ENCODE data around the gene RPS27A. TPM values are rescaled to one million over a fixed set of nuclear protein-coding genes. Genes with fewer than 3 reads are reported as not detected.

RPS27A gene
- total and polyA plus RNA-seq, 2 experiments from 2014 or later = 1,606 to 1,672 TPM

- TF ChIP-seq POLR2AphosphoS5 (IDR thresholded peaks at IDR 0.05; ENCODE audit: low read depth) (no peak), EZH2phosphoT487 (IDR thresholded peaks at IDR 0.05; ENCODE audit: unreplicated experiment) (no peak), ZNF462 (CRISPR knock-in tag; IDR thresholded peaks at IDR 0.05) (no peak), CREB1 (CRISPR knock-in tag; IDR thresholded peaks at IDR 0.05; ENCODE audit: low read depth) (no peak)
- peaks cover 47% of the 10 kb centered on the region for H3K36me3 Mint-ChIP-seq (ENCODE audit: low read depth)
- peak overlapping the region; percentile 75 for H3K4me2 ChIP-seq
- peak overlapping the region; percentile 99 for H3K27ac Mint-ChIP-seq
- H4K20me1 ChIP-seq (replicated peaks; ENCODE audit: insufficient read depth) = peaks cover 16% of the 10 kb centered on the region; the same call in 1 of the 2 replicates
- H3K9me3 Mint-ChIP-seq = no peaks in the 10 kb centered on the region; the same call in 2 of the 3 replicates
- H2AFZ ChIP-seq = no peak overlapping the region
- H3K27me3 Mint-ChIP-seq (ENCODE audit: insufficient read depth, low read depth, poor library complexity) = peaks cover 35% of the 10 kb centered on the region
- H3K36me3 ChIP-seq (ENCODE audit: insufficient read depth) = peaks cover 36% of the 10 kb centered on the region
- 0 out of 2 replicates have a peak, but pooled peaks cover 6% of the 10 kb centered on the region for H3K9me2 ChIP-seq (ENCODE audit: insufficient read depth)
- H3K27me3 ChIP-seq (ENCODE audit: insufficient read depth) = no peaks in the 10 kb centered on the region
- H3F3A ChIP-seq (replicated peaks; ENCODE audit: low read depth) = peaks cover 36% of the 10 kb centered on the region
- H3K4me3 ChIP-seq = peak overlapping the region; percentile 90
- DNase-seq (ENCODE audit: low spot score) = peak; percentile 32
- ATAC-seq = peak; percentile 54
- H3K27ac ChIP-seq (ENCODE audit: low read depth) = peak overlapping the region; percentile 89
- peaks cover 18% of the 10 kb centered on the region for H3K4me1 Mint-ChIP-seq
- H3K4me1 ChIP-seq (ENCODE audit: insufficient read depth) = peaks cover 18% of the 10 kb centered on the region
- H3K79me2 ChIP-seq (replicated peaks; ENCODE audit: insufficient read depth) = peaks cover 51% of the 10 kb centered on the region
- peak overlapping the region; percentile 94 for H3K4me3 Mint-ChIP-seq
Measured at GRCh38 chr2:55231546-55232083, 873 bp upstream of the RPS27A start.
